ENCODE measurements around the gene ZNF607.
"Not testable (repeated sequence)": the region's sequence is repeated elsewhere in the genome, so short reads cannot be mapped to it uniquely, and the experiment has no call there.

Gene ZNF607

GRCh38 chr19:37719111-37719926, at the start of gene ZNF607:
ZNF607 (minus strand) TSS chr19:37719761; CDS start chr19:37711618, 8,143 bp downstream.
- peak; percentile 56 for DNase-seq

- no peak for DNase-seq
These were observed 43.9 kb upstream of the ZNF607 start for GRCh38 chr19:37763488-37763887.

- not testable (repeated sequence) for DNase-seq
These were observed 38.1 kb upstream of the ZNF607 start for GRCh38 chr19:37757683-37758082.

GRCh38 chr19:37738371-37738770, 18.8 kb upstream of the ZNF607 start:
- no peak for DNase-seq

- no peak for DNase-seq
These were observed 5.6 kb upstream of the ZNF607 start for GRCh38 chr19:37725181-37725580.

GRCh38 chr19:37719927-37720265, 335 bp upstream of the ZNF607 start:
- no peak for DNase-seq

- no peak for DNase-seq
These were observed 1.3 kb downstream of the ZNF607 start for GRCh38 chr19:37718304-37718703.

GRCh38 chr19:37716140-37716539, 3.4 kb downstream of the ZNF607 start:
- no peak for DNase-seq

- DNase-seq, result no peak
These were observed 13.4 kb downstream of the ZNF607 start for GRCh38 chr19:37706052-37706605.

- no peak for DNase-seq
These were observed 20.5 kb downstream of the ZNF607 start for GRCh38 chr19:37699057-37699456.

- DNase-seq, result no peak
These were observed 21.3 kb downstream of the ZNF607 start for GRCh38 chr19:37698216-37698615.

GRCh38 chr19:37695144-37695899, 24.2 kb downstream of the ZNF607 start:
- no peak for DNase-seq

GRCh38 chr19:37692956-37693620, 26.5 kb downstream of the ZNF607 start:
- DNase-seq, result no peak

- DNase-seq, result no peak
These were observed 27.6 kb downstream of the ZNF607 start for GRCh38 chr19:37691881-37692504.

GRCh38 chr19:37683520-37683919, 36.0 kb downstream of the ZNF607 start:
- no peak for DNase-seq

- DNase-seq, result no peak
These were observed 50.1 kb downstream of the ZNF607 start for GRCh38 chr19:37669450-37669914.

GRCh38 chr19:37657157-37657556, 62.4 kb downstream of the ZNF607 start:
- not testable (repeated sequence) for DNase-seq

GRCh38 chr19:37655689-37656371, 63.7 kb downstream of the ZNF607 start:
- DNase-seq, result peak; percentile 77

GRCh38 chr19:37655301-37655688, 64.3 kb downstream of the ZNF607 start, which contains the start of gene ZFP30:
ZFP30 (minus strand) TSS chr19:37655465; CDS start chr19:37647822, 7,643 bp downstream.
- peak; percentile 80 for DNase-seq

- DNase-seq, result no peak
These were observed 64.8 kb downstream of the ZNF607 start for GRCh38 chr19:37654629-37655300.

- DNase-seq, result no peak
These were observed 65.4 kb downstream of the ZNF607 start for GRCh38 chr19:37654118-37654517.

All from NCI-H446 treated with DMSO at 0.1 percent for 48 hours (cell line).